HCT116 (cell line): ENCODE measurements around the gene FOXP1. TPM values are rescaled to one million over a fixed set of nuclear protein-coding genes. Genes with fewer than 3 reads are reported as not detected.

Experiments
- ATAC-seq: fragments of 200-7000 bp; cut with Tn5 transposase; 2 replicates; pipeline ENCODE4 v1.9.1; 2020; ENCODE audit warnings: mild to moderate bottlenecking, moderate library complexity
- BruUV-seq: library from RNA; stranded (reverse); fragments of 400-500 nt; replicated peaks from 2 replicates; lab custom pipeline; 2021; lab: Mats Ljungman, UMichigan
- CTCF ChIA-PET: fragments of 300-600 bp; sonication (Branson Sonifier 250); formaldehyde crosslinking; loops from one replicate; lab custom pipeline; 2021; ENCODE audit warnings: antibody characterized with exemption; lab: Charles Lee
- POLR2A ChIA-PET: fragments of 300-600, 350-600 bp; sonication (Branson Sonifier 250); formaldehyde crosslinking; loops from one replicate; lab custom pipeline; 2021; ENCODE audit warnings: antibody characterized with exemption; lab: Charles Lee
- RAD21 ChIA-PET, 2 experiments: fragments of 300-600 bp; sonication (Branson Sonifier 250); formaldehyde crosslinking; loops; one replicate each; lab custom pipeline; 2023; ENCODE audit warnings: low total read pairs in 2 of 2; ENCODE audit not compliant: uncharacterized antibody in 2 of 2, unreplicated experiment in 2 of 2, low non-redundant PET in 1 of 2; lab: Charles Lee
- DNase-seq: peaks from one replicate; pipeline ENCODE4 v3.0.0-alpha.2; 2010; ENCODE audit warnings: low read depth, low spot score
- H2AFZ ChIP-seq: fragments of 200-600 bp; shearing (Covaris generic), sonication (generic); 2 replicates; pipeline ENCODE4 v1.6.1; 2017; ENCODE audit warnings: low read depth, mixed run types, mixed read lengths, antibody characterized with exemption, low read length; ENCODE audit not compliant: poor library complexity, severe bottlenecking
- H3K27ac ChIP-seq: 2 replicates; pipeline ENCODE4 v1.5.1; 2012; ENCODE audit warnings: low read depth, low read length
- H3K27me3 ChIP-seq: fragments of 200-600 bp; sonication (generic); 2 replicates; pipeline ENCODE4 v1.6.1; 2016; ENCODE audit warnings: mixed run types, low read length, mixed read lengths; ENCODE audit not compliant: insufficient read depth
- H3K36me3 ChIP-seq, 2 experiments: fragments of 200-500 bp in 1 of 2; fragments of 200-600 bp in 1 of 2; sonication (Bioruptor generic) in 1 of 2; sonication (generic) in 1 of 2; 2 replicates each; pipeline versions ENCODE4 v1.5.1 to v1.6.1; 2014 to 2016; ENCODE audit warnings: low read length in 2 of 2, inconsistent platforms in 1 of 2, mixed read lengths in 1 of 2, mixed run types in 1 of 2; ENCODE audit not compliant: insufficient read depth in 2 of 2, control insufficient read depth in 1 of 2
- H3K4me1 ChIP-seq, 2 experiments: fragments of 200-600 bp in 1 of 2; sonication (generic) in 1 of 2; 2 replicates each; pipeline versions ENCODE4 v1.5.1 to v1.6.1; 2012 to 2017; ENCODE audit warnings: low read length in 2 of 2, inconsistent platforms in 1 of 2, mild to moderate bottlenecking in 1 of 2, mixed read lengths in 1 of 2, mixed run types in 1 of 2, moderate library complexity in 1 of 2; ENCODE audit not compliant: insufficient read depth in 2 of 2, control insufficient read depth in 1 of 2
- H3K4me2 ChIP-seq: fragments of 200-600 bp; sonication (generic); 2 replicates; pipeline ENCODE4 v1.6.1; 2017; ENCODE audit warnings: mixed run types, low read length, mixed read lengths
- H3K4me3 ChIP-seq, 2 experiments: fragments of 200-600 bp in 1 of 2; sonication (generic) in 1 of 2; replicated peaks in 1 of 2; 2 replicates each; pipeline ENCODE4 v1.5.1; 2011 to 2016; ENCODE audit warnings: low read length in 2 of 2, control low read depth in 1 of 2, low read depth in 1 of 2, mild to moderate bottlenecking in 1 of 2, mixed read lengths in 1 of 2, mixed run types in 1 of 2
- H3K79me2 ChIP-seq: fragments of 200-600 bp; sonication (generic); 2 replicates; pipeline ENCODE4 v1.6.1; 2017; ENCODE audit warnings: mild to moderate bottlenecking, mixed run types, low read length, moderate library complexity, mixed read lengths; ENCODE audit not compliant: insufficient read depth
- H3K9ac ChIP-seq: fragments of 200-600 bp; sonication (generic); 2 replicates; pipeline ENCODE4 v1.6.1; 2016; ENCODE audit warnings: low read length, mixed read lengths
- H3K9me2 ChIP-seq: fragments of 200-600 bp; sonication (generic), shearing (Covaris generic); 2 replicates; pipeline ENCODE4 v1.6.1; 2017; ENCODE audit warnings: mixed run types, mild to moderate bottlenecking, moderate library complexity; ENCODE audit not compliant: insufficient read depth
- H3K9me3 ChIP-seq, 2 experiments: fragments of 200-500 bp in 1 of 2; fragments of 200-600 bp in 1 of 2; sonication (Bioruptor generic) in 1 of 2; sonication (generic) in 1 of 2; 2 replicates each; pipeline ENCODE4 v1.6.1; 2014 to 2017; ENCODE audit warnings: low read length in 2 of 2, mixed read lengths in 2 of 2, inconsistent platforms in 1 of 2, low read depth in 1 of 2, mild to moderate bottlenecking in 1 of 2, mixed run types in 1 of 2, moderate library complexity in 1 of 2; ENCODE audit not compliant: control insufficient read depth in 1 of 2, insufficient read depth in 1 of 2
- H4K20me1 ChIP-seq: fragments of 200-600 bp; sonication (generic), shearing (Covaris generic); 2 replicates; pipeline ENCODE4 v1.6.1; 2017; ENCODE audit warnings: mixed run types, mild to moderate bottlenecking, moderate library complexity; ENCODE audit not compliant: insufficient read depth
- CBX3 ChIP-seq: IDR thresholded peaks from 2 replicates; pipeline ENCODE4 v1.6.1; 2012; ENCODE audit warnings: low read depth
- CEBPB ChIP-seq: IDR thresholded peaks from 2 replicates; pipeline ENCODE4 v1.6.1; 2012; ENCODE audit warnings: low read depth
- EGR1 ChIP-seq: IDR thresholded peaks from 2 replicates; pipeline ENCODE4 v1.6.1; 2012; ENCODE audit warnings: low read depth
- ELF1 ChIP-seq: IDR thresholded peaks from 2 replicates; pipeline ENCODE4 v1.6.1; 2012; ENCODE audit warnings: low read depth, borderline replicate concordance
- EZH2phosphoT487 ChIP-seq: fragments of 200-600 bp; IDR thresholded peaks from 2 replicates; pipeline ENCODE4 v1.6.1; 2018; ENCODE audit warnings: antibody characterized with exemption, borderline replicate concordance
- JUND ChIP-seq: IDR thresholded peaks from 2 replicates; pipeline ENCODE4 v1.6.1; 2012
- POLR2A ChIP-seq: IDR thresholded peaks from 2 replicates; pipeline ENCODE4 v1.7.0; 2011; ENCODE audit warnings: borderline replicate concordance; ENCODE audit not compliant: insufficient read depth, insufficient read length; ENCODE audit errors: extremely low read depth
- POLR2AphosphoS5 ChIP-seq: IDR thresholded peaks from 2 replicates; pipeline ENCODE4 v1.6.1; 2011; ENCODE audit warnings: mild to moderate bottlenecking, low read depth, low read length, moderate library complexity
- RAD21 ChIP-seq: IDR thresholded peaks from 2 replicates; pipeline ENCODE4 v1.6.1; 2012; ENCODE audit warnings: low read depth, mild to moderate bottlenecking
- SIN3A ChIP-seq: IDR thresholded peaks from 2 replicates; pipeline ENCODE4 v1.6.1; 2012; ENCODE audit warnings: low read depth
- SP1 ChIP-seq: IDR thresholded peaks from 2 replicates; pipeline ENCODE4 v1.6.1; 2012; ENCODE audit warnings: low read depth
- SRF ChIP-seq: IDR thresholded peaks from 2 replicates; pipeline ENCODE4 v1.6.1; 2012; ENCODE audit warnings: low read depth
- TCF7L2 ChIP-seq: IDR thresholded peaks from 2 replicates; pipeline ENCODE4 v1.7.0; 2011; ENCODE audit warnings: borderline replicate concordance, inconsistent platforms; ENCODE audit not compliant: insufficient read depth, insufficient read length; ENCODE audit errors: extremely low read depth
- YY1 ChIP-seq: IDR thresholded peaks from 2 replicates; pipeline ENCODE4 v1.6.1; 2011; ENCODE audit warnings: low read length, low read depth, moderate library complexity, mild to moderate bottlenecking; ENCODE audit not compliant: insufficient replicate concordance; ENCODE audit errors: extremely low read depth
- ZFX ChIP-seq: fragments of 450-650 bp; IDR thresholded peaks from 2 replicates; pipeline ENCODE4 v1.6.1; 2017
- ZNF274 ChIP-seq: fragments of 200-500 bp; sonication (Bioruptor generic); IDR thresholded peaks from 2 replicates; pipeline ENCODE4 v1.6.1; 2014; ENCODE audit warnings: mild to moderate bottlenecking, low read depth, low read length, inconsistent platforms
- intact Hi-C: fragments of 100-400 bp; cut with micrococcal nuclease; formaldehyde crosslinking; loops from 2 replicates; pipeline ENCODE4 v1.10.0; 2022
- total RNA-seq: library from RNA; stranded (reverse); gene quantifications from one replicate; pipeline ENCODE4 v1.2.1, GENCODE V29; 2021; ENCODE audit not compliant: unreplicated experiment
- TF ChIP-seq, protein P1 (sequence below), 3 experiments: fragments of 200-600 bp in 1 of 3; sonication (generic) in 1 of 3; IDR thresholded peaks in 2 of 3; conservative IDR thresholded peaks in 1 of 3; 2 replicates each; pipeline ENCODE4 v1.5.1; 2012 to 2017; ENCODE audit warnings: low read depth in 2 of 3, low read length in 2 of 3, antibody characterized with exemption in 1 of 3, borderline replicate concordance in 1 of 3, control low read depth in 1 of 3, mild to moderate bottlenecking in 1 of 3, mixed read lengths in 1 of 3, mixed run types in 1 of 3, moderate library complexity in 1 of 3; ENCODE audit not compliant: insufficient read depth in 1 of 3
- TF ChIP-seq, protein P2 (sequence below): IDR thresholded peaks from 2 replicates; pipeline ENCODE4 v1.6.1; 2012
- TF ChIP-seq, protein P3 (sequence below): IDR thresholded peaks from 2 replicates; pipeline ENCODE4 v1.6.1; 2012

Gene FOXP1
- total RNA-seq, 1 experiment from 2014 or later, result 11.4 TPM

DNA sequence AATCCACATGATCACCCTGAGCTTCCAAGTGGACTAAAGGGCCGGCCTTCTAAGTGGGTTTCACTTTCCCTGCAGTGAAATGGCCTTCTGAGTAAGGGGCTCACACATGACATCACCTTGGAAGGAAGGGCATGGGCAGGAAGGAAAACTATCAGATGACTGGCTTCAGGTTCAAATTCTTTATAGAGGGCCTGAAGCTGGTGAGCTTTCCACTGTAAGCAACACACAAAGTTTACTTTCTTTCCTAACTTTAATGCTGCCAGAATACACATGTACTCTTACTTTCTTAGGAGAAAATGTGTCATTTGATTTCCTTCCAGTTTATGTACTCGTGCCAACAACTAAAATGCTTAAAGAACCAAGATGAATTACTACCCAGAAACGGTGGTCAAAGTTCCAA lies 475.6 kb downstream of the FOXP1 start (continued):
- TF ChIP-seq, protein P1, sequence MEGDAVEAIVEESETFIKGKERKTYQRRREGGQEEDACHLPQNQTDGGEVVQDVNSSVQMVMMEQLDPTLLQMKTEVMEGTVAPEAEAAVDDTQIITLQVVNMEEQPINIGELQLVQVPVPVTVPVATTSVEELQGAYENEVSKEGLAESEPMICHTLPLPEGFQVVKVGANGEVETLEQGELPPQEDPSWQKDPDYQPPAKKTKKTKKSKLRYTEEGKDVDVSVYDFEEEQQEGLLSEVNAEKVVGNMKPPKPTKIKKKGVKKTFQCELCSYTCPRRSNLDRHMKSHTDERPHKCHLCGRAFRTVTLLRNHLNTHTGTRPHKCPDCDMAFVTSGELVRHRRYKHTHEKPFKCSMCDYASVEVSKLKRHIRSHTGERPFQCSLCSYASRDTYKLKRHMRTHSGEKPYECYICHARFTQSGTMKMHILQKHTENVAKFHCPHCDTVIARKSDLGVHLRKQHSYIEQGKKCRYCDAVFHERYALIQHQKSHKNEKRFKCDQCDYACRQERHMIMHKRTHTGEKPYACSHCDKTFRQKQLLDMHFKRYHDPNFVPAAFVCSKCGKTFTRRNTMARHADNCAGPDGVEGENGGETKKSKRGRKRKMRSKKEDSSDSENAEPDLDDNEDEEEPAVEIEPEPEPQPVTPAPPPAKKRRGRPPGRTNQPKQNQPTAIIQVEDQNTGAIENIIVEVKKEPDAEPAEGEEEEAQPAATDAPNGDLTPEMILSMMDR (IDR thresholded peaks at IDR 0.05 in 2 of 3, conservative IDR thresholded peaks at IDR 0.05 in 1 of 3; ENCODE audit: borderline replicate concordance in 1 of 3, insufficient read depth in 1 of 3, low read depth in 2 of 3, low read length in 2 of 3), result no peak
- TF ChIP-seq EZH2phosphoT487 (no peak), TCF7L2 (no peak), CBX3 (no peak), ELF1 (no peak), POLR2AphosphoS5 (no peak), SRF (no peak), POLR2A (no peak), ZFX (no peak)

DNA sequence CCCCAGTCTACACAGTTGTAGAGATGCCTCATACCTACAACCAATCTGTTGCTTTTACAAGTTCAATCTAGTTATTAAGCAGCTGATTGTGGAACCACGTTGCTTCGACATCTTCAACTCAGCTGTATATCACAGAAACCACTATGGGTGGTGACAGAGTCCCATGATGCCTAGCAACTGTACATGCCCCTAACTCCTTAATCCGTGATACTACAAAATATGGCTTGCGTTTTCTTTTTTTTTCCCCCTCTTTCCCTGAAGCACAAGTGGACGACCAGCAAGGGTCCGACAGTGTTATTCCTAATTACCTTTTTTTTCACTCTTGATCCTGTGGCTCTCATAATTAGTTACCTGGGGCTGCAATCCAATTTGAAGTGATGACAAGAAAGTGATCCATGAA lies 478.6 kb downstream of the FOXP1 start:
- POLR2A ChIA-PET, result no interaction called here
- no peak for ATAC-seq
- H2AFZ ChIP-seq, result no peak overlapping the region
- intact Hi-C loops, result no loop called here
- TF ChIP-seq, protein P2, sequence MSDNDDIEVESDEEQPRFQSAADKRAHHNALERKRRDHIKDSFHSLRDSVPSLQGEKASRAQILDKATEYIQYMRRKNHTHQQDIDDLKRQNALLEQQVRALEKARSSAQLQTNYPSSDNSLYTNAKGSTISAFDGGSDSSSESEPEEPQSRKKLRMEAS, result no peak
- no peak for TF ChIP-seq EGR1
- TF ChIP-seq EZH2phosphoT487, result no peak
- no peak for TF ChIP-seq POLR2AphosphoS5
- no peak for TF ChIP-seq SRF
- no peak for TF ChIP-seq TCF7L2
- TF ChIP-seq SIN3A, result no peak
- TF ChIP-seq CBX3, result no peak
- no peak for TF ChIP-seq CEBPB
- TF ChIP-seq SP1, result no peak
- no peak for TF ChIP-seq ELF1
- TF ChIP-seq YY1, result no peak
- TF ChIP-seq, protein P3, sequence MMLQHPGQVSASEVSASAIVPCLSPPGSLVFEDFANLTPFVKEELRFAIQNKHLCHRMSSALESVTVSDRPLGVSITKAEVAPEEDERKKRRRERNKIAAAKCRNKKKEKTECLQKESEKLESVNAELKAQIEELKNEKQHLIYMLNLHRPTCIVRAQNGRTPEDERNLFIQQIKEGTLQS, result no peak
- no peak for TF ChIP-seq JUND
- no peak for TF ChIP-seq ZNF274
- TF ChIP-seq RAD21, result no peak
- TF ChIP-seq, all 23 proteins: peak for 0
- Histone ChIP-seq H3K27ac (no peak overlapping the region), H4K20me1 (no peaks in the 10 kb centered on the region), H3K4me1 (peaks cover 0 to 8% of the 10 kb centered on the region in 2 experiments; a peak in 1 of 4 replicates), H3K4me2 (no peak overlapping the region), H3K4me3 (no peak overlapping the region), H3K9ac (no peak overlapping the region), H3K36me3 (no peaks in the 10 kb centered on the region), H3K9me3 (no peaks in the 10 kb centered on the region), H3K27me3 (no peaks in the 10 kb centered on the region), H3K79me2 (no peaks in the 10 kb centered on the region), H3K9me2 (no peaks in the 10 kb centered on the region)
- RAD21 ChIA-PET, result no interaction called here
- BruUV-seq, result no TSS peak
- CTCF ChIA-PET, result no interaction called here
- DNase-seq, result no peak
